Stimulated activated CD8-positive, alpha-beta memory T cell treated with anti-CD3 and anti-CD28 coated beads, Interleukin-4, amount 100 ng/mL, for 24 hours (primary cell): ENCODE measurements around the gene NTN4.
"Not testable (repeated sequence)": the region's sequence is repeated elsewhere in the genome, so short reads cannot be mapped to it uniquely, and the experiment has no call there.

Source experiments
- DNase-seq: peaks from one replicate; pipeline ENCODE4 v3.0.0-alpha.2; 2020; ENCODE audit warnings: low read depth

Gene NTN4

GRCh38 chr12:95623554-95624170, 166.9 kb downstream of the NTN4 start:
- DNase-seq: no peak

- no peak for DNase-seq
Observed at GRCh38 chr12:95622879-95623278, 167.7 kb downstream of the NTN4 start.

GRCh38 chr12:95621725-95622124, 168.8 kb downstream of the NTN4 start:
- DNase-seq: no peak

GRCh38 chr12:95620171-95620570, 170.4 kb downstream of the NTN4 start:
- no peak for DNase-seq

- not testable (repeated sequence) for DNase-seq
Observed at GRCh38 chr12:95616470-95616869, 174.1 kb downstream of the NTN4 start.

- DNase-seq: no peak
Observed at GRCh38 chr12:95615749-95616148, 174.8 kb downstream of the NTN4 start.

GRCh38 chr12:95614390-95614982, 176.1 kb downstream of the NTN4 start:
- DNase-seq: no peak

- DNase-seq: no peak
Observed at GRCh38 chr12:95613021-95613420, 177.5 kb downstream of the NTN4 start.

- DNase-seq: no peak
Observed at GRCh38 chr12:95611676-95612309, 178.8 kb downstream of the NTN4 start.

GRCh38 chr12:95608252-95609033, 182.1 kb downstream of the NTN4 start:
- no peak for DNase-seq
